Neural progenitor cell (in vitro differentiated cells): ENCODE data around the gene ELAC2. TPM values are rescaled to one million over a fixed set of nuclear protein-coding genes. Genes with fewer than 3 reads are reported as not detected.

Source experiments
- DNase-seq: peaks from one replicate; pipeline ENCODE4 v3.0.0-alpha.2; 2016; ENCODE audit warnings: low spot score
- H2AFZ ChIP-seq: fragments of 200-600 bp; sonication (generic); replicated peaks from 2 replicates; pipeline ENCODE4 v1.6.1; 2016; ENCODE audit warnings: antibody characterized with exemption
- H3F3A ChIP-seq: fragments of 200-600 bp; sonication (generic); 2 replicates; pipeline ENCODE4 v1.6.1; 2016; ENCODE audit warnings: antibody characterized with exemption, low read depth
- H3K27ac ChIP-seq: fragments of 200-600 bp; sonication (generic); 2 replicates; pipeline ENCODE4 v1.5.1; 2016; ENCODE audit warnings: mild to moderate bottlenecking
- H3K27me3 ChIP-seq: fragments of 200-600 bp; sonication (generic); 2 replicates; pipeline ENCODE4 v1.6.1; 2016; ENCODE audit warnings: mild to moderate bottlenecking, moderate library complexity
- H3K36me3 ChIP-seq: fragments of 200-600 bp; sonication (generic); 2 replicates; pipeline ENCODE4 v1.5.1; 2016
- H3K4me1 ChIP-seq: fragments of 200-600 bp; sonication (generic); 2 replicates; pipeline ENCODE4 v1.6.1; 2016; ENCODE audit warnings: mixed run types
- H3K4me2 ChIP-seq: fragments of 200-600 bp; sonication (generic); 2 replicates; pipeline ENCODE4 v1.6.1; 2016
- H3K4me3 ChIP-seq: fragments of 200-600 bp; sonication (generic); 2 replicates; pipeline ENCODE4 v1.5.1; 2016
- H3K79me2 ChIP-seq: fragments of 200-600 bp; sonication (generic); 2 replicates; pipeline ENCODE4 v1.6.1; 2016; ENCODE audit warnings: low read depth
- H3K9ac ChIP-seq: fragments of 200-600 bp; sonication (generic); 2 replicates; pipeline ENCODE4 v1.6.1; 2016
- H3K9me3 ChIP-seq: fragments of 200-600 bp; sonication (generic); 2 replicates; pipeline ENCODE4 v1.5.1; 2016; ENCODE audit warnings: low read depth
- H4K20me1 ChIP-seq: fragments of 200-600 bp; sonication (generic); 2 replicates; pipeline ENCODE4 v1.6.1; 2016; ENCODE audit warnings: low read depth
- H3K27ac Mint-ChIP-seq: 3 replicates; pipeline ENCODE4 v1.8.0; 2021; ENCODE audit warnings: mixed read lengths
- H3K27me3 Mint-ChIP-seq: 2 replicates; pipeline ENCODE4 v1.8.0; 2022; ENCODE audit warnings: low read depth, mild to moderate bottlenecking, inconsistent platforms, moderate library complexity, mixed read lengths; ENCODE audit not compliant: insufficient read depth
- H3K36me3 Mint-ChIP-seq: 3 replicates; pipeline ENCODE4 v1.8.0; 2021; ENCODE audit warnings: mixed read lengths
- H3K4me1 Mint-ChIP-seq: 3 replicates; pipeline ENCODE4 v1.8.0; 2021; ENCODE audit warnings: mixed read lengths
- H3K4me3 Mint-ChIP-seq: 3 replicates; pipeline ENCODE4 v1.8.0; 2021; ENCODE audit warnings: mild to moderate bottlenecking, moderate library complexity, mixed read lengths
- H3K9me3 Mint-ChIP-seq: 3 replicates; pipeline ENCODE4 v1.8.0; 2020; ENCODE audit warnings: mixed read lengths
- CTCF ChIP-seq: fragments of 200-600 bp; sonication (generic); IDR thresholded peaks from 2 replicates; pipeline ENCODE4 v1.5.1; 2017; ENCODE audit warnings: antibody characterized with exemption, mild to moderate bottlenecking
- EZH2 ChIP-seq: fragments of 200-600 bp; sonication (generic); IDR thresholded peaks from 2 replicates; pipeline ENCODE4 v1.6.1; 2017; ENCODE audit warnings: antibody characterized with exemption, mild to moderate bottlenecking, moderate library complexity
- EZH2phosphoT487 ChIP-seq: fragments of 200-600 bp; sonication (generic); IDR thresholded peaks from 2 replicates; pipeline ENCODE4 v1.6.1; 2017; ENCODE audit warnings: antibody characterized with exemption
- total RNA-seq: library from RNA; depleted of rRNA; stranded (reverse); fragments of >200 nt; gene quantifications from 2 replicates; pipeline ENCODE4 v1.2.3, GENCODE V29; 2015; ENCODE audit warnings: low replicate concordance

Gene ELAC2
- total RNA-seq, 1 donor from 2014 or later = 70.5 TPM

GRCh38 chr17:13054666-13055065 is 36.8 kb upstream of the ELAC2 start:
- no peaks in the 10 kb centered on the region for H3K4me1 Mint-ChIP-seq
- H3K4me1 ChIP-seq = no peaks in the 10 kb centered on the region
- H3K27ac Mint-ChIP-seq = no peak overlapping the region
- H3K9me3 Mint-ChIP-seq = peaks cover 2% of the 10 kb centered on the region
- no peaks in the 10 kb centered on the region for H3K36me3 ChIP-seq
- H3K4me3 Mint-ChIP-seq = no peak overlapping the region
- H2AFZ ChIP-seq = no peak overlapping the region
- no peaks in the 10 kb centered on the region for H3K27me3 ChIP-seq
- no peak for TF ChIP-seq CTCF
- no peak for TF ChIP-seq EZH2
- TF ChIP-seq EZH2phosphoT487 = no peak
- H3K79me2 ChIP-seq = no peaks in the 10 kb centered on the region
- H3K4me3 ChIP-seq = no peak overlapping the region
- no peak overlapping the region for H3K9ac ChIP-seq
- no peaks in the 10 kb centered on the region for H4K20me1 ChIP-seq
- no peaks in the 10 kb centered on the region for H3K9me3 ChIP-seq
- no peaks in the 10 kb centered on the region for H3F3A ChIP-seq
- H3K27me3 Mint-ChIP-seq = no peaks in the 10 kb centered on the region
- H3K27ac ChIP-seq = no peak overlapping the region
- H3K36me3 Mint-ChIP-seq = no peaks in the 10 kb centered on the region
- no peak for DNase-seq
- H3K4me2 ChIP-seq = no peak overlapping the region

GRCh38 chr17:13051915-13052314 is 34.1 kb upstream of the ELAC2 start:
- H3K36me3 Mint-ChIP-seq = no peaks in the 10 kb centered on the region
- DNase-seq = no peak
- Histone ChIP-seq H3K36me3 (no peaks in the 10 kb centered on the region), H3K4me3 (no peak overlapping the region), H3K4me2 (no peak overlapping the region), H2AFZ (no peak overlapping the region), H3K9me3 (no peaks in the 10 kb centered on the region), H4K20me1 (no peaks in the 10 kb centered on the region), H3K9ac (no peak overlapping the region), H3K79me2 (no peaks in the 10 kb centered on the region), H3F3A (no peaks in the 10 kb centered on the region), H3K27me3 (no peaks in the 10 kb centered on the region), H3K4me1 (no peaks in the 10 kb centered on the region), H3K27ac (no peak overlapping the region)
- H3K4me3 Mint-ChIP-seq = no peak overlapping the region
- no peak for TF ChIP-seq CTCF
- TF ChIP-seq EZH2phosphoT487 = no peak
- TF ChIP-seq EZH2 = no peak
- H3K9me3 Mint-ChIP-seq = no peaks in the 10 kb centered on the region
- H3K4me1 Mint-ChIP-seq = no peaks in the 10 kb centered on the region
- no peak overlapping the region for H3K27ac Mint-ChIP-seq
- H3K27me3 Mint-ChIP-seq = peaks cover 2% of the 10 kb centered on the region

GRCh38 chr17:13047011-13047606 is 29.3 kb upstream of the ELAC2 start:
- no peak overlapping the region for H3K9ac ChIP-seq
- H3K4me3 Mint-ChIP-seq = no peak overlapping the region
- no peak overlapping the region for H3K4me3 ChIP-seq
- H3K27ac Mint-ChIP-seq = no peak overlapping the region
- H3K27me3 ChIP-seq = no peaks in the 10 kb centered on the region
- H3K9me3 ChIP-seq = no peaks in the 10 kb centered on the region
- no peaks in the 10 kb centered on the region for H4K20me1 ChIP-seq
- H3K79me2 ChIP-seq = no peaks in the 10 kb centered on the region
- H3K4me1 ChIP-seq = no peaks in the 10 kb centered on the region
- no peak overlapping the region for H3K27ac ChIP-seq
- no peak overlapping the region for H3K4me2 ChIP-seq
- DNase-seq = no peak
- H3F3A ChIP-seq = no peaks in the 10 kb centered on the region
- TF ChIP-seq EZH2 (no peak), EZH2phosphoT487 (no peak), CTCF (no peak)
- no peaks in the 10 kb centered on the region for H3K36me3 Mint-ChIP-seq
- H2AFZ ChIP-seq = peak overlapping the region; percentile 8
- H3K36me3 ChIP-seq = no peaks in the 10 kb centered on the region
- peaks cover 6% of the 10 kb centered on the region for H3K4me1 Mint-ChIP-seq
- H3K27me3 Mint-ChIP-seq = peaks cover 8% of the 10 kb centered on the region
- no peaks in the 10 kb centered on the region for H3K9me3 Mint-ChIP-seq
